H9 (cell line): ENCODE data around the gene SMCHD1. TPM values are rescaled to one million over a fixed set of nuclear protein-coding genes. Genes with fewer than 3 reads are reported as not detected.

Experiments used
- DNase-seq: peaks from one replicate; pipeline ENCODE4 v3.0.0-alpha.2; 2017
- H2AFZ ChIP-seq: one replicate; pipeline ENCODE4 v1.6.1; 2013; ENCODE audit warnings: mild to moderate bottlenecking, low read length, control low read depth, moderate library complexity
- H2AK5ac ChIP-seq: 2 replicates; pipeline ENCODE4 v1.6.1; 2013; ENCODE audit warnings: low read length, control low read depth, mixed read lengths; ENCODE audit not compliant: insufficient read length
- H2BK120ac ChIP-seq: one replicate; pipeline ENCODE4 v1.6.1; 2013; ENCODE audit warnings: low read depth, mild to moderate bottlenecking, low read length, control low read depth, inconsistent platforms; ENCODE audit not compliant: poor library complexity, severe bottlenecking
- H2BK12ac ChIP-seq: 2 replicates; pipeline ENCODE4 v1.6.1; 2013; ENCODE audit warnings: low read length, control low read depth, mixed read lengths, low read depth; ENCODE audit not compliant: insufficient read length
- H2BK15ac ChIP-seq: 2 replicates; pipeline ENCODE4 v1.6.1; 2013; ENCODE audit warnings: low read depth, low read length, control low read depth
- H2BK20ac ChIP-seq: one replicate; pipeline ENCODE4 v1.6.1; 2013; ENCODE audit warnings: low read depth, mild to moderate bottlenecking, low read length, control low read depth, inconsistent platforms; ENCODE audit not compliant: poor library complexity, severe bottlenecking
- H2BK5ac ChIP-seq: 2 replicates; pipeline ENCODE4 v1.6.1; 2013; ENCODE audit warnings: low read length, control low read depth, mixed read lengths; ENCODE audit not compliant: insufficient read length
- H3K14ac ChIP-seq: 2 replicates; pipeline ENCODE4 v1.6.1; 2013; ENCODE audit warnings: low read length, control low read depth; ENCODE audit not compliant: insufficient read depth
- H3K18ac ChIP-seq: 2 replicates; pipeline ENCODE4 v1.6.1; 2013; ENCODE audit warnings: low read depth, mild to moderate bottlenecking, mixed read lengths, low read length, control low read depth; ENCODE audit not compliant: insufficient read length
- H3K23ac ChIP-seq: 2 replicates; pipeline ENCODE4 v1.6.1; 2013; ENCODE audit warnings: low read length, control low read depth, mixed read lengths, low read depth; ENCODE audit not compliant: insufficient read length
- H3K23me2 ChIP-seq: 2 replicates; pipeline ENCODE4 v1.6.1; 2013; ENCODE audit warnings: low read depth, mild to moderate bottlenecking, mixed read lengths, low read length, control low read depth; ENCODE audit not compliant: insufficient read length, poor library complexity, severe bottlenecking
- H3K27ac ChIP-seq: 2 replicates; pipeline ENCODE4 v1.5.1; 2013; ENCODE audit warnings: low read length, control low read depth, mixed read lengths, low read depth; ENCODE audit not compliant: insufficient read length
- H3K27me3 ChIP-seq: 2 replicates; pipeline ENCODE4 v1.6.1; 2013; ENCODE audit warnings: low read length, control low read depth, inconsistent platforms; ENCODE audit not compliant: insufficient read depth
- H3K4ac ChIP-seq: 2 replicates; pipeline ENCODE4 v1.6.1; 2013; ENCODE audit warnings: low read depth, mild to moderate bottlenecking, control low read depth, inconsistent platforms, low read length, moderate library complexity
- H3K4me1 ChIP-seq: 2 replicates; pipeline ENCODE4 v1.6.1; 2013; ENCODE audit warnings: low read length, control low read depth, inconsistent platforms; ENCODE audit not compliant: insufficient read depth
- H3K4me2 ChIP-seq: 2 replicates; pipeline ENCODE4 v1.6.1; 2013; ENCODE audit warnings: low read length, control low read depth, mixed read lengths; ENCODE audit not compliant: insufficient read length, insufficient read depth
- H3K56ac ChIP-seq: 2 replicates; pipeline ENCODE4 v1.6.1; 2013; ENCODE audit warnings: low read depth, mild to moderate bottlenecking, mixed read lengths, low read length, control low read depth; ENCODE audit not compliant: insufficient read length
- H3K79me1 ChIP-seq: 2 replicates; pipeline ENCODE4 v1.6.1; 2013; ENCODE audit warnings: low read depth, mild to moderate bottlenecking, moderate library complexity, low read length, control low read depth, inconsistent platforms; ENCODE audit not compliant: insufficient read depth, poor library complexity, severe bottlenecking
- H3K79me2 ChIP-seq: 2 replicates; pipeline ENCODE4 v1.6.1; 2013; ENCODE audit warnings: low read length, control low read depth, inconsistent platforms; ENCODE audit not compliant: insufficient read depth
- H3K9ac ChIP-seq: 2 replicates; pipeline ENCODE4 v1.6.1; 2013; ENCODE audit warnings: low read length, control low read depth, mixed read lengths; ENCODE audit not compliant: insufficient read length; ENCODE audit errors: extremely low read depth
- H3K9me3 ChIP-seq: one replicate; pipeline ENCODE4 v1.6.1; 2013; ENCODE audit warnings: low read depth, low read length, inconsistent platforms; ENCODE audit not compliant: control insufficient read depth
- H3T11ph ChIP-seq: one replicate; pipeline ENCODE4 v1.6.1; 2013; ENCODE audit warnings: mild to moderate bottlenecking, low read length, control low read depth, inconsistent platforms
- H4K20me1 ChIP-seq: one replicate; pipeline ENCODE4 v1.6.1; 2013; ENCODE audit not compliant: control insufficient read depth, insufficient read length, insufficient read depth
- H4K5ac ChIP-seq: 2 replicates; pipeline ENCODE4 v1.6.1; 2013; ENCODE audit warnings: low read depth, mild to moderate bottlenecking, mixed read lengths, low read length, control low read depth; ENCODE audit not compliant: insufficient read length
- H4K8ac ChIP-seq: replicated peaks from 2 replicates; pipeline ENCODE4 v1.6.1; 2013; ENCODE audit warnings: low read length, control low read depth, mixed read lengths, low read depth; ENCODE audit not compliant: insufficient read length
- H4K91ac ChIP-seq: 2 replicates; pipeline ENCODE4 v1.6.1; 2013; ENCODE audit warnings: low read depth, mild to moderate bottlenecking, moderate library complexity, mixed read lengths, low read length, control low read depth; ENCODE audit not compliant: insufficient read length
- H3K27ac Mint-ChIP-seq, 3 experiments: 2 replicates in 2 of 3; 3 replicates in 1 of 3; pipeline ENCODE4 v1.8.0; 2020 to 2021; ENCODE audit warnings: mixed read lengths in 3 of 3, mild to moderate bottlenecking in 1 of 3, moderate library complexity in 1 of 3
- H3K27me3 Mint-ChIP-seq: 2 replicates; pipeline ENCODE4 v1.8.0; 2021; ENCODE audit warnings: low read depth, mild to moderate bottlenecking, moderate library complexity, mixed read lengths
- H3K36me3 Mint-ChIP-seq, 3 experiments: 2 replicates in 2 of 3; 3 replicates in 1 of 3; pipeline ENCODE4 v1.8.0; 2020 to 2021; ENCODE audit warnings: low read depth in 3 of 3, mixed read lengths in 3 of 3; ENCODE audit not compliant: insufficient read depth in 1 of 3
- H3K4me1 Mint-ChIP-seq, 2 experiments: 2 replicates each; pipeline ENCODE4 v1.8.0; 2020; ENCODE audit warnings: mixed read lengths in 2 of 2
- H3K4me3 Mint-ChIP-seq, 2 experiments: 2 replicates in 1 of 2; 3 replicates in 1 of 2; pipeline ENCODE4 v1.8.0; 2020 to 2021; ENCODE audit warnings: mild to moderate bottlenecking in 2 of 2, mixed read lengths in 2 of 2, moderate library complexity in 1 of 2
- H3K9me3 Mint-ChIP-seq, 2 experiments: 2 replicates in 1 of 2; 3 replicates in 1 of 2; pipeline ENCODE4 v1.8.0; 2020; ENCODE audit warnings: mild to moderate bottlenecking in 2 of 2, mixed read lengths in 2 of 2, moderate library complexity in 1 of 2
- CTCF ChIP-seq: fragments of 200-600 bp; sonication (generic); conservative IDR thresholded peaks from 3 replicates; pipeline ENCODE4 v1.8.0; 2021; ENCODE audit warnings: antibody characterized with exemption, mild to moderate bottlenecking
- WGBS: extraction: QIAGEN DNeasy Blood & Tissue Kit; methylation state at CpG from one replicate; pipeline ENCODE4 v1.1.7; 2013; ENCODE audit warnings: missing lambda C conversion rate, low lambda C conversion rate, mixed read lengths; ENCODE audit not compliant: insufficient read length; ENCODE audit errors: extremely low coverage; 5-methylcytosine and 5-hydroxymethylcytosine counted together
- total RNA-seq: library from RNA; stranded (reverse); gene quantifications from 2 replicates; pipeline ENCODE4 v1.2.1, GENCODE V29; 2021

The SMCHD1 gene
- total RNA-seq, 1 experiment from 2014 or later = 53.5 TPM

GRCh38 chr18:2823966-2824365 lies 168.4 kb downstream of the SMCHD1 start:
- H3K4me2 ChIP-seq = no peak overlapping the region
- no peak overlapping the region for H3K56ac ChIP-seq
- no peak overlapping the region for H3K27ac ChIP-seq
- H3K9me3 ChIP-seq = no peaks in the 10 kb centered on the region
- no CpG with 5 or more reads among the region's 2 CpGs for WGBS
- H3K23me2 ChIP-seq = no peaks in the 10 kb centered on the region
- H2BK12ac ChIP-seq = no peak overlapping the region
- no peak overlapping the region for H3K14ac ChIP-seq
- H3K79me2 ChIP-seq = no peaks in the 10 kb centered on the region
- H2AFZ ChIP-seq = no peak overlapping the region
- H3K9ac ChIP-seq = no peak overlapping the region
- no peak overlapping the region for H3K27ac Mint-ChIP-seq
- no peak overlapping the region for H3K23ac ChIP-seq
- no peak overlapping the region for H3K4me3 Mint-ChIP-seq
- H3T11ph ChIP-seq = no peak overlapping the region
- H3K4me1 ChIP-seq = no peaks in the 10 kb centered on the region
- no peak overlapping the region for H3K4ac ChIP-seq
- H4K20me1 ChIP-seq = no peaks in the 10 kb centered on the region
- H4K8ac ChIP-seq = no peak overlapping the region
- H2BK5ac ChIP-seq = no peak overlapping the region
- H3K36me3 Mint-ChIP-seq = peaks cover 0 to under 1% (median 0%) of the 10 kb centered on the region in 3 experiments; a peak in 1 of 7 replicates
- no peak for TF ChIP-seq CTCF
- no peak overlapping the region for H3K18ac ChIP-seq
- no peak overlapping the region for H2AK5ac ChIP-seq
- H3K79me1 ChIP-seq = no peaks in the 10 kb centered on the region
- H3K27me3 Mint-ChIP-seq = no peaks in the 10 kb centered on the region; the same call in 1 of the 2 replicates
- DNase-seq = no peak
- H2BK20ac ChIP-seq = no peak overlapping the region
- H4K5ac ChIP-seq = no peak overlapping the region
- peaks cover under 1 to 6% of the 10 kb centered on the region in 2 experiments for H3K9me3 Mint-ChIP-seq
- H3K4me1 Mint-ChIP-seq = peaks cover 6 to 8% of the 10 kb centered on the region in 2 experiments
- no peaks in the 10 kb centered on the region for H3K27me3 ChIP-seq
- H4K91ac ChIP-seq = no peak overlapping the region
- H2BK15ac ChIP-seq = no peak overlapping the region
- H2BK120ac ChIP-seq = no peak overlapping the region
